Mesothelial cell of epicardium (in vitro differentiated cells): ENCODE measurements around the gene TRAF6. TPM values are rescaled to one million over a fixed set of nuclear protein-coding genes. Genes with fewer than 3 reads are reported as not detected.

Experiments used
- DNase-seq, 2 experiments: peaks; one replicate each; pipeline ENCODE4 v3.0.0; 2021; ENCODE audit warnings: low spot score in 2 of 2; ENCODE audit not compliant: unreplicated experiment in 2 of 2
- H3K27ac Mint-ChIP-seq: 2 replicates; pipeline ENCODE4 v1.8.0; 2021; ENCODE audit warnings: mixed read lengths
- H3K27me3 Mint-ChIP-seq: 2 replicates; pipeline ENCODE4 v1.8.0; 2021; ENCODE audit warnings: low read depth, mixed read lengths
- H3K36me3 Mint-ChIP-seq: 2 replicates; pipeline ENCODE4 v1.8.0; 2021; ENCODE audit warnings: mixed read lengths
- H3K4me1 Mint-ChIP-seq: 2 replicates; pipeline ENCODE4 v1.8.0; 2021; ENCODE audit warnings: mixed read lengths
- H3K4me3 Mint-ChIP-seq: 2 replicates; pipeline ENCODE4 v1.8.0; 2021; ENCODE audit warnings: mild to moderate bottlenecking, moderate library complexity, mixed read lengths
- H3K9me3 Mint-ChIP-seq: 2 replicates; pipeline ENCODE4 v1.8.0; 2021; ENCODE audit warnings: mixed read lengths
- CTCF ChIP-seq: fragments of 200-600 bp; sonication (generic); IDR thresholded peaks from one replicate; pipeline ENCODE4 v1.5.0; 2021; ENCODE audit warnings: antibody characterized with exemption; ENCODE audit not compliant: unreplicated experiment
- total RNA-seq: library from RNA; stranded (reverse); gene quantifications from 3 replicates; pipeline ENCODE4 v1.2.1, GENCODE V29; 2021

The TRAF6 gene
- total RNA-seq, 1 donor from 2014 or later = 17.8 TPM

DNA sequence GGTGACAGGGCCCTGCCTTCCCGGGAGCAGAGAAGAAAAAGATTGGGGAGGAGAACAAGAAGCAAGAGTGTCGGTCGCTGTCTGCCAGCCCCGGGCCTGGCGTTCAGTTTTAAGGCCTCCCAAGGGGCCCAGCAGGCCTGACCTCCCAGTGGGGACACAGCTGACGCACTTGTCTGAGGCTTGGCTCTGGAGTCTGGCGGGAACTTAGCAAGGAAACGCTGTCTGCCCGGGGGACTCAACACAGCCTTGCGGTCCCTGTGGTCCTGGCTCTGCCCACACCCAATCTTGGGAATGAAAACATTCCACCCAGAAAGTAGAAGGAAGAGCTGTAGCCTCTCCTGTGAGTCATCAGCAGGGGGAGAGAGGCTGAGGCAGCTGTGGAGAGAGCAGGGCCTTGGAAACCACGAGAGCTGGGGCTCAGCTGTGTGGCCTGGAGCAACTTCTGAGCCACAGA, 54.4 kb downstream of the TRAF6 start:
- Mint-ChIP-seq H3K27me3 (no peaks in the 10 kb centered on the region), H3K4me1 (peaks cover 28% of the 10 kb centered on the region), H3K4me3 (no peak overlapping the region), H3K36me3 (no peaks in the 10 kb centered on the region), H3K9me3 (no peaks in the 10 kb centered on the region), H3K27ac (peak overlapping the region; percentile 94)
- TF ChIP-seq CTCF = no peak
- no peak for DNase-seq

- H3K4me3 Mint-ChIP-seq = no peak overlapping the region
- H3K27ac Mint-ChIP-seq = peak overlapping the region; percentile 94
- H3K36me3 Mint-ChIP-seq = no peaks in the 10 kb centered on the region
- DNase-seq = no peak
- H3K27me3 Mint-ChIP-seq = no peaks in the 10 kb centered on the region
- TF ChIP-seq CTCF = no peak
- no peaks in the 10 kb centered on the region for H3K9me3 Mint-ChIP-seq
- H3K4me1 Mint-ChIP-seq = peaks cover 34% of the 10 kb centered on the region
Observed at GRCh38 chr11:36454941-36455631, 55.0 kb downstream of the TRAF6 start.

DNA sequence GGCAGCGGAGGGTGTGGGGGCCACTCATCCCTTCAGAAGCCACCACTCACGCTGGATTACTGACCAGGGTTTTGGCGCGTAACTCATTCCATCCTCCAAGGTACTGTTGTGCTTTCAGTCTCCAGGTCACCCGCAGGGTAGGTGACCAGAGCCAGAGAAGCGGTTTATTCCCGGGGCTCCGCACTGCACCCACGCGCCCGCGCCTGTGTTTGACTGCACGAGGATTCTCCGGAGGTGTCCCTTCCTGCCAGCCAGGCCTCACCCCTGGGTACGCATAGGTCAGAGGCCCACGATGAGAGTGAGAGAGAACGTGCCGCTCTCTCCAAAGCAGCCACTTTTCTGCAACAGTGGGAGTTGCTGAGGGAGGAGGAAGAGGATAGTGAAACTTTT, 55.5 kb downstream of the TRAF6 start:
- no peak for TF ChIP-seq CTCF
- no peak overlapping the region for H3K4me3 Mint-ChIP-seq
- no peaks in the 10 kb centered on the region for H3K27me3 Mint-ChIP-seq
- H3K27ac Mint-ChIP-seq = no peak overlapping the region
- peaks cover 39% of the 10 kb centered on the region for H3K4me1 Mint-ChIP-seq
- H3K36me3 Mint-ChIP-seq = no peaks in the 10 kb centered on the region
- DNase-seq = no peak
- no peaks in the 10 kb centered on the region for H3K9me3 Mint-ChIP-seq

DNA sequence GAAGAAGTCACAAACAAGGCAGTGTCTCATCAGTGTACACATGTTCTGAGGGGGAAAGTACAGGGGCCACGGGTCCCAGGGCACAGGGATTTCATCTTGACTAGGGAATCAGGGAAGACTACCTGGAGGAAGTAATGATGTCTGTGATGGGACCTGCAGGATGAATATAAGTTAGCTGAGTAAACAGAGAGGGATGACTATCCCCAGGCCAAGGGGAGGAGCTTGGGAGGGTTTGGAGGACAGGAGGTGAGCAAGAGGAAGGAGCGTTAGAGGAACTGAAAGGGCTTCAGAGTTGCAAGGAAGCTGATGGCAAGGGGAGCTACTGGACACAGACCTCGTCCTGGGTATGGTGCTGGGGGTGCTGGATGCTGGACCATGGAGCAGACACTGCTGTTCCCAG, 56.4 kb downstream of the TRAF6 start:
- TF ChIP-seq CTCF = no peak
- Mint-ChIP-seq H3K9me3 (no peaks in the 10 kb centered on the region), H3K27ac (no peak overlapping the region), H3K36me3 (no peaks in the 10 kb centered on the region), H3K4me3 (no peak overlapping the region), H3K4me1 (peaks cover 45% of the 10 kb centered on the region), H3K27me3 (no peaks in the 10 kb centered on the region)
- DNase-seq = no peak

DNA sequence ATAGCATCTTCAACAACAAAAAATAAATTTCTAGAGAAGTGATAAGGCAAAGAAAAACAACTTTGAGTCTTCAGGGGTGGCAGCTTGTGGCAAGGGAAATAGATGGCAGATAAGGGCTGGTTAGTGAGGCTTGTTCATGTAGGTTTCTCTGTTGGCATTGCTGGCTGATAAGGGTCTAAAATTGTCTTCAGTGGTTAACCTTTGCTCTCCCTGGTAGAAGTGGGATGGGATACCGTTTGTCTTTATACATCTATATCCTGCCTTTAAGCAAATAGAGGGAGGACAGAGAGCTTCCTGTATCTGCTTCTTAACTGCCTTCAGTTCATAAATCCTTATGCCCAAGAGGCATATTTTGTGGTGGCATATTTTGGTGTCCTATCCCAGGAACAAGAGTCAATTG, 57.1 kb downstream of the TRAF6 start:
- Mint-ChIP-seq H3K4me3 (no peak overlapping the region), H3K36me3 (no peaks in the 10 kb centered on the region), H3K27me3 (no peaks in the 10 kb centered on the region), H3K9me3 (no peaks in the 10 kb centered on the region), H3K4me1 (peaks cover 53% of the 10 kb centered on the region), H3K27ac (no peak overlapping the region)
- no peak for DNase-seq
- TF ChIP-seq CTCF = no peak
